ENCODE data around the gene DNASE1L2.

GRCh38 chr16:2209258-2210008 is 26.8 kb upstream of the DNASE1L2 start:
- TF ChIP-seq POLR2A (IDR thresholded peaks at IDR 0.05): no peak
- TF ChIP-seq, protein P1, sequence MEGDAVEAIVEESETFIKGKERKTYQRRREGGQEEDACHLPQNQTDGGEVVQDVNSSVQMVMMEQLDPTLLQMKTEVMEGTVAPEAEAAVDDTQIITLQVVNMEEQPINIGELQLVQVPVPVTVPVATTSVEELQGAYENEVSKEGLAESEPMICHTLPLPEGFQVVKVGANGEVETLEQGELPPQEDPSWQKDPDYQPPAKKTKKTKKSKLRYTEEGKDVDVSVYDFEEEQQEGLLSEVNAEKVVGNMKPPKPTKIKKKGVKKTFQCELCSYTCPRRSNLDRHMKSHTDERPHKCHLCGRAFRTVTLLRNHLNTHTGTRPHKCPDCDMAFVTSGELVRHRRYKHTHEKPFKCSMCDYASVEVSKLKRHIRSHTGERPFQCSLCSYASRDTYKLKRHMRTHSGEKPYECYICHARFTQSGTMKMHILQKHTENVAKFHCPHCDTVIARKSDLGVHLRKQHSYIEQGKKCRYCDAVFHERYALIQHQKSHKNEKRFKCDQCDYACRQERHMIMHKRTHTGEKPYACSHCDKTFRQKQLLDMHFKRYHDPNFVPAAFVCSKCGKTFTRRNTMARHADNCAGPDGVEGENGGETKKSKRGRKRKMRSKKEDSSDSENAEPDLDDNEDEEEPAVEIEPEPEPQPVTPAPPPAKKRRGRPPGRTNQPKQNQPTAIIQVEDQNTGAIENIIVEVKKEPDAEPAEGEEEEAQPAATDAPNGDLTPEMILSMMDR (IDR thresholded peaks at IDR 0.05): no peak
- no peak for TF ChIP-seq POLR2AphosphoS5 (IDR thresholded peaks at IDR 0.05)
- no peak for TF ChIP-seq EP300 (IDR thresholded peaks at IDR 0.05)

Measured in suprapubic skin (tissue), 4 donors.